Stomach (tissue), 9 donors: ENCODE data around the gene MYO18A. TPM values are rescaled to one million over a fixed set of nuclear protein-coding genes. Genes with fewer than 3 reads are reported as not detected.

Source experiments
- DNase-seq, 2 donors: peaks; one replicate each; pipeline versions ENCODE4 v3.0.0 to v3.0.0-alpha.2; 2013 to 2019
- H3K27ac ChIP-seq, 5 donors: fragments of 200-600 bp in 4 of 5; sonication (generic) in 4 of 5; one replicate each; pipeline ENCODE4 v1.5.1; 2013 to 2019; ENCODE audit warnings: mild to moderate bottlenecking in 1 of 5, moderate library complexity in 1 of 5
- H3K27me3 ChIP-seq, 3 donors: fragments of 200-600 bp; sonication (generic); one replicate each; pipeline ENCODE4 v1.5.1; 2017 to 2019; ENCODE audit warnings: mixed run types in 1 of 3
- H3K36me3 ChIP-seq, 4 donors: fragments of 200-600 bp; sonication (generic); 1 replicate in 3 of 4; 2 replicates in 1 of 4; pipeline ENCODE4 v1.5.1; 2016 to 2019
- H3K4me1 ChIP-seq, 4 donors: fragments of 200-600 bp; sonication (generic); one replicate each; pipeline ENCODE4 v1.5.1; 2016 to 2019
- H3K4me3 ChIP-seq, 4 donors: fragments of 200-600 bp; sonication (generic) in 3 of 4; one replicate each; pipeline ENCODE4 v1.5.1; 2016 to 2019; ENCODE audit warnings: mild to moderate bottlenecking in 1 of 4
- H3K9me3 ChIP-seq, 4 donors: fragments of 200-600 bp; sonication (generic); one replicate each; pipeline ENCODE4 v1.5.1; 2016 to 2019
- EP300 ChIP-seq: sonication (generic); formaldehyde crosslinking; IDR thresholded peaks from one replicate; pipeline ENCODE4 v1.6.1; 2017; ENCODE audit warnings: antibody characterized with exemption
- POLR2A ChIP-seq, 4 donors: fragments of 450-650 bp; IDR thresholded peaks; one replicate each; pipeline ENCODE4 v1.6.1; 2016; ENCODE audit warnings: antibody characterized with exemption in 4 of 4, control low read depth in 2 of 4, mild to moderate bottlenecking in 1 of 4, moderate library complexity in 1 of 4
- POLR2AphosphoS5 ChIP-seq, 3 donors: sonication (generic); formaldehyde crosslinking; IDR thresholded peaks; one replicate each; pipeline ENCODE4 v1.6.1; 2016; ENCODE audit warnings: antibody characterized with exemption in 3 of 3
- WGBS, 5 donors: extraction: QIAGEN DNeasy Blood & Tissue Kit in 3 of 5; methylation state at CpG; one replicate each; pipeline versions ENCODE4 v1.1.5 to v1.1.7; 2013 to 2018; 5-methylcytosine and 5-hydroxymethylcytosine counted together
- intact Hi-C: fragments of 100-400 bp; cut with DNase I; formaldehyde crosslinking; loops from one replicate; pipeline ENCODE4 v1.15.1; 2023; ENCODE audit warnings: low total_unique reads
- polyA plus RNA-seq, 3 donors: library from polyadenylated mRNA; stranded (reverse); fragments of 200-250 nt; gene quantifications; one replicate each; pipeline ENCODE4 v1.2.3, GENCODE V29; 2013
- total RNA-seq, 5 donors: library from RNA; depleted of rRNA; stranded (reverse); fragments of >200 nt; gene quantifications; one replicate each; pipeline versions ENCODE4 v1.1.0 to v1.2.3, GENCODE V29; 2014 to 2016
- TF ChIP-seq, protein P1 (sequence below), 7 experiments: fragments of 450-650 bp in 4 of 7; fragments of 200-600 bp in 3 of 7; sonication (generic) in 3 of 7; IDR thresholded peaks; one replicate each; pipeline ENCODE4 v1.5.1; 2016 to 2019; ENCODE audit warnings: antibody characterized with exemption in 7 of 7, control low read depth in 2 of 7, mild to moderate bottlenecking in 1 of 7
- donor health status: healthy with polysubstance abuse.
- donor health status: Bipolar disorder and iron deficiency.
- donor health status: healthy.

MYO18A gene
- total and polyA plus RNA-seq, 8 donors = 16.5 to 305 (median 55.5) TPM

DNA sequence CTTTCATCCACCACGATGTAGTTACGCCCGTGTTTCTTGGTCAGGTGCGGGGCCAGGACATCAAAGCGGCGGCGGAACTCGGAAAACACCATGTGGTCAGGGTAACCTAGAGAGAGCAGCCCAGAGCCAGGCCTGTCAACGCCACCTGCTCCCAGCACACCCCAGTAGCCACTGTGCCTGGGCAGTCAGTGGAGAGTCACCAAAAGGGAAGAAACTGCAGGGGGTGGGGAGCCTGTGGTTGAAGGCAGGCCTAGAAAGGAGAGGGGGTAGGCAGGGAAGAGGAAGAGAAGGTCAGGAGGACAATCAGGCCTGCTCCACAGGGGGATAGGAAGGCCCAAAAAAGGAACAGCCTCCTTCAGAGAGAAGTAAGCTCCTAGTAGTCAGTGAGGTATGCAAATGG is 73.1 kb downstream of the MYO18A start:
- Histone ChIP-seq H3K27ac (peak overlapping the region in 1 of 5 donors; percentile 14), H3K9me3 (no peaks in the 10 kb centered on the region), H3K4me1 (peaks cover 1 to 21% (median 6%) of the 10 kb centered on the region in 4 donors), H3K36me3 (peaks cover 53 to 100% (median 99%) of the 10 kb centered on the region in 4 donors), H3K4me3 (no peak overlapping the region), H3K27me3 (no peaks in the 10 kb centered on the region)
- whole genome bisulfite sequencing, 5 donors = 85 to 98% (median 90%) methylated on average over 9 of the region's 9 CpGs
- TF ChIP-seq POLR2A (IDR thresholded peaks at IDR 0.05) = no peak
- no peak for TF ChIP-seq POLR2AphosphoS5 (IDR thresholded peaks at IDR 0.05)
- TF ChIP-seq EP300 = no peak
- TF ChIP-seq, protein P1, sequence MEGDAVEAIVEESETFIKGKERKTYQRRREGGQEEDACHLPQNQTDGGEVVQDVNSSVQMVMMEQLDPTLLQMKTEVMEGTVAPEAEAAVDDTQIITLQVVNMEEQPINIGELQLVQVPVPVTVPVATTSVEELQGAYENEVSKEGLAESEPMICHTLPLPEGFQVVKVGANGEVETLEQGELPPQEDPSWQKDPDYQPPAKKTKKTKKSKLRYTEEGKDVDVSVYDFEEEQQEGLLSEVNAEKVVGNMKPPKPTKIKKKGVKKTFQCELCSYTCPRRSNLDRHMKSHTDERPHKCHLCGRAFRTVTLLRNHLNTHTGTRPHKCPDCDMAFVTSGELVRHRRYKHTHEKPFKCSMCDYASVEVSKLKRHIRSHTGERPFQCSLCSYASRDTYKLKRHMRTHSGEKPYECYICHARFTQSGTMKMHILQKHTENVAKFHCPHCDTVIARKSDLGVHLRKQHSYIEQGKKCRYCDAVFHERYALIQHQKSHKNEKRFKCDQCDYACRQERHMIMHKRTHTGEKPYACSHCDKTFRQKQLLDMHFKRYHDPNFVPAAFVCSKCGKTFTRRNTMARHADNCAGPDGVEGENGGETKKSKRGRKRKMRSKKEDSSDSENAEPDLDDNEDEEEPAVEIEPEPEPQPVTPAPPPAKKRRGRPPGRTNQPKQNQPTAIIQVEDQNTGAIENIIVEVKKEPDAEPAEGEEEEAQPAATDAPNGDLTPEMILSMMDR (IDR thresholded peaks at IDR 0.05) = no peak
- intact Hi-C loops = no loop called here
- DNase-seq = no peak

DNA sequence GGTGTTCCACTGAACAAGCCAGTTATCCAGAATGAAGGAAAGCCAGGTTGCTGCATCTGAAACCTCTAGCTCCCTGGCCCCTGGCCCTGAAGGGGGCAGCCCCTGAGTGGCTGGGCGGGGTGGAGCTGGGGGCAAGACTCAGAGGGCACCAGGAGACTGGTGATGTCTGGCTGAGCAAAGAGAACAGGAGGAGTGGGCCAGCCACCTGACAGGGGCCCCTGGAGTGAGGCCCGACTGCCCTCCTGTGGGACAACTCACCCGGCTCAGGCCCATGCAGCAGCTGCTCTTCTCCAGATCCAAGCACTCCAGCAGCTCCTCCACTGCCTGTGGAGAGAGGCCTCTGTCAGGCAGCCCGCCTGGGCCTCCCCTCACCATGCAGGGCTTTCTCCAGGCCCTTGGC is 76.9 kb downstream of the MYO18A start:
- Histone ChIP-seq H3K4me3 (no peak overlapping the region), H3K27me3 (no peaks in the 10 kb centered on the region), H3K4me1 (peaks cover 0 to 6% (median 0%) of the 10 kb centered on the region in 4 donors), H3K9me3 (no peaks in the 10 kb centered on the region), H3K36me3 (peaks cover 58 to 100% (median 99%) of the 10 kb centered on the region in 4 donors), H3K27ac (no peak overlapping the region)
- WGBS, 5 donors = 92 to 100% (median 98%) methylated on average over 2 to 4 of the region's 4 CpGs
- TF ChIP-seq EP300 (no peak), POLR2AphosphoS5 (IDR thresholded peaks at IDR 0.05) (no peak), POLR2A (IDR thresholded peaks at IDR 0.05) (no peak)
- TF ChIP-seq, protein P1 (IDR thresholded peaks at IDR 0.05) = no peak
- intact Hi-C loops = no loop called here
- DNase-seq = no peak

DNA sequence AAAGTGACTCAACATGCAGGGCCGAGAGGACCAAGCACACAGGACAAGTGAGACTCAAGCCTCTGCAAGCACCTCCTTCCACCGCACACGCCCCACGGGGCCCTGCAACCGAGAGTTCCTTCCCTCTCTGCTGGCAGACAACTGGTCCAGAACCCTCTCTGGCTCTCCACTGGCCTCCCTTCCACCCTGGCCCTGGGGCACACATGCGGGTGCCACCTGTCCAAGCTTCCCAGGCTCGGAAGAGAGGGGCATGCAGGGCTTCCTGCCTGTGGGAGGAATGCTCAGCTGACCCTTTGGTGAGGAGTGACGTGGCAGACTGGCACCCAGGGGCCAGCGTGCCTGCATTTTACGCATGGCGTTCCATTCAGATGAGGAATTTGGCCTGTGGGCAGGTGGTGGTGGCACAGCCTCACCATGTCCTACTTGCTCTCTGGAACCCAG is 77.4 kb downstream of the MYO18A start:
- TF ChIP-seq POLR2A (IDR thresholded peaks at IDR 0.05) (no peak), EP300 (no peak), POLR2AphosphoS5 (IDR thresholded peaks at IDR 0.05) (no peak)
- TF ChIP-seq, protein P1 (IDR thresholded peaks at IDR 0.05) = no peak
- WGBS, 5 donors = 77 to 92% (median 90%) methylated on average over 10 to 11 of the region's 11 CpGs
- H3K4me3 ChIP-seq = no peak overlapping the region
- H3K9me3 ChIP-seq = no peaks in the 10 kb centered on the region
- intact Hi-C loops = no loop called here
- H3K36me3 ChIP-seq = peaks cover 63 to 100% (median 99%) of the 10 kb centered on the region in 4 donors
- no peak overlapping the region for H3K27ac ChIP-seq
- no peaks in the 10 kb centered on the region for H3K4me1 ChIP-seq
- no peak for DNase-seq
- no peaks in the 10 kb centered on the region for H3K27me3 ChIP-seq

DNA sequence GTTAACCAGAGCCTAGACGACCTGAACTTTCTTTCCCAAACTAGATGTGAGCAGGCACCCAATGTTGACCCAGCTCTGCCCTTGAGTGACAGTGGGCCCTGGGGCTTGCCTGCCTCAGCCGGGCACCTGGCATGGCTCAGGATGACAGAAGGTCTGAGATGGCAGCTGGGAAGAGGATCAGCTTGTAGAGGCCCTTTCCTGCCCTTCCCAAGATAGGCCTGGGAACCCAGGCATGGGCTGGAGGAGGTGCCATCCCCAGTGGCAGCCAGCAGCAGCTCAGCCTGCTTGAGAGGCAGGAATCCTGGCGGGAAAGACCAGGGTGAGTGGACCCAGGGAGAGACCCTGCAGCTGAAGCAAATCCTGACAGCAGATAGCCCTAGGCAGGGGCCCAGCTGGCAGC is 78.2 kb downstream of the MYO18A start:
- peaks cover 70 to 100% (median 99%) of the 10 kb centered on the region in 4 donors for H3K36me3 ChIP-seq
- WGBS, 5 donors = 79 to 96% (median 92%) methylated on average over 2 to 3 of the region's 3 CpGs
- intact Hi-C loops = no loop called here

More for the DNA sequence above, 78.2 kb downstream of the MYO18A start:
- TF ChIP-seq POLR2A (IDR thresholded peaks at IDR 0.05) (no peak), POLR2AphosphoS5 (IDR thresholded peaks at IDR 0.05) (no peak), EP300 (no peak)
- TF ChIP-seq, protein P1 (IDR thresholded peaks at IDR 0.05) = no peak
- Histone ChIP-seq H3K4me1 (no peaks in the 10 kb centered on the region), H3K27me3 (no peaks in the 10 kb centered on the region), H3K27ac (no peak overlapping the region), H3K9me3 (no peaks in the 10 kb centered on the region), H3K4me3 (no peak overlapping the region)
- DNase-seq = no peak
